ENCODE results near the gene STEAP1B. TPM values are rescaled to one million over a fixed set of nuclear protein-coding genes. Genes with fewer than 3 reads are reported as not detected.

Gene STEAP1B
- polyA plus RNA-seq, 1 experiment = 1.4 TPM

DNA sequence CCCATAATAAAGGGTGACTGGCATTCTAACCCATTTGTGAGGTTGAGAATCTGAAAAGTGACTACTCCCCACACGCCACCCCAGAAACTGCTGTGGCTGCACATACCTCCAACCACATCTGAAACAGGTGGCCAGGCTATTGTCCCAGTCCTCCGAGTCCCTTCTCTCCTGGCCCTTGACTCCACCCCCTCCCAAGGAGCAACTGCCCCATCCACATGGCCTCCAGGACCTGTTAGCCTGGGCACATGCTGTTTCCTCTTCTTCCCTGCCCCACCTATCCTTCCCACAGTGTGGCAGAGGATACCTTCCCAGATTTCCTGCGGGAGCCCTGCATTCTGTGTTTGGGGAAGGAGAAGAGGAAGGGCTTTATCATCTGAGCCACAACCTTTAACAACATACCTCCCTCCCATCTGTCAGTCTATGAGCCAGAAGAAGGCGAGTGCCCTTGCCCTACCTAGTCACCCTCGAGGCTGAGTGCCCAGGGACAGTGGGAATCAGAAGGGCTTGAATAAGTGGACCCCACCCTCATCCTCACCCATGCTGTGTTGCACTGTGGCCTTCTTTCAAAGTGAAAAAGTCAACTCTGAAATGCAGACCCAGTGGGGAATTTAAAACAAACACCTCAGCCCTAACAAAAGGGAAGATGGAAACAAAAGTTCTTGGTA is 11.9 kb downstream of the STEAP1B start:
- ChIA-PET CTCF (interaction anchor here (9.5 kb wide), 1 partner anchor 378 kb away, joined by 89 read pairs; no protein-coding TSS in a partner anchor), POLR2A (no interaction called here)
- Histone ChIP-seq H3K36me3 (ENCODE audit: control insufficient read depth, insufficient read depth, low read length) (no peaks in the 10 kb centered on the region), H3K27me3 (ENCODE audit: control insufficient read depth, insufficient read depth, low read length) (no peaks in the 10 kb centered on the region), H3K4me3 (ENCODE audit: low read depth, low read length) (no peak overlapping the region)
- no peak for DNase-seq (ENCODE audit: low read depth)
- TF ChIP-seq, protein P1, sequence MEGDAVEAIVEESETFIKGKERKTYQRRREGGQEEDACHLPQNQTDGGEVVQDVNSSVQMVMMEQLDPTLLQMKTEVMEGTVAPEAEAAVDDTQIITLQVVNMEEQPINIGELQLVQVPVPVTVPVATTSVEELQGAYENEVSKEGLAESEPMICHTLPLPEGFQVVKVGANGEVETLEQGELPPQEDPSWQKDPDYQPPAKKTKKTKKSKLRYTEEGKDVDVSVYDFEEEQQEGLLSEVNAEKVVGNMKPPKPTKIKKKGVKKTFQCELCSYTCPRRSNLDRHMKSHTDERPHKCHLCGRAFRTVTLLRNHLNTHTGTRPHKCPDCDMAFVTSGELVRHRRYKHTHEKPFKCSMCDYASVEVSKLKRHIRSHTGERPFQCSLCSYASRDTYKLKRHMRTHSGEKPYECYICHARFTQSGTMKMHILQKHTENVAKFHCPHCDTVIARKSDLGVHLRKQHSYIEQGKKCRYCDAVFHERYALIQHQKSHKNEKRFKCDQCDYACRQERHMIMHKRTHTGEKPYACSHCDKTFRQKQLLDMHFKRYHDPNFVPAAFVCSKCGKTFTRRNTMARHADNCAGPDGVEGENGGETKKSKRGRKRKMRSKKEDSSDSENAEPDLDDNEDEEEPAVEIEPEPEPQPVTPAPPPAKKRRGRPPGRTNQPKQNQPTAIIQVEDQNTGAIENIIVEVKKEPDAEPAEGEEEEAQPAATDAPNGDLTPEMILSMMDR (IDR thresholded peaks at IDR 0.05; ENCODE audit: insufficient read depth, low read depth, low read length) = no peak

DNA sequence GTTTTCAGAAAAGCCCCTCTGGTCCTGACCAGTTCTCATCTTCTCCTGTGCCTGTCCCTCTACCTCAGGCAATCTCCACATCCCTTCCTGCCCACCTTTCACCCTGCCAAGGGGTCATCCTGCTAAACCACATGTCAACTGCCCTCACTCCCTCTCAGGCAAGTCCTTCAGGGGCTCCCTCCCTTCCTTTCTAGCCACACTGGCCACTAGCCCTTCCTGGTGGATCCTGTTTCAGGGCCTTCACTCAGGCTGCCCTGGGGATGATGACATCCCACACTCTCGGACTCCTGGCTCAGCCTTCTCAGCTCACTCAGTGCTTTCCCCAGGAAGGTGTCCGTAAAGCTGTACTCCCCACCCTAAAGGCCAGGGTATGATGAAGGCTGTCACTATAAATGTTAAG is 13.4 kb downstream of the STEAP1B start:
- H3K36me3 ChIP-seq (ENCODE audit: control insufficient read depth, insufficient read depth, low read length) = no peaks in the 10 kb centered on the region
- DNase-seq (ENCODE audit: low read depth) = no peak
- H3K4me3 ChIP-seq (ENCODE audit: low read depth, low read length) = no peak overlapping the region
- ChIA-PET CTCF (interaction anchor here (0.6 to 9.5 kb wide), 4 partner anchors 13 to 376 kb away, joined by 3 to 89 read pairs (median 4); partner anchors contain the start of gene STEAP1B), POLR2A (no interaction called here)
- no peaks in the 10 kb centered on the region for H3K27me3 ChIP-seq (ENCODE audit: control insufficient read depth, insufficient read depth, low read length)
- TF ChIP-seq, protein P1 (IDR thresholded peaks at IDR 0.05; ENCODE audit: insufficient read depth, low read depth, low read length) = no peak

DNA sequence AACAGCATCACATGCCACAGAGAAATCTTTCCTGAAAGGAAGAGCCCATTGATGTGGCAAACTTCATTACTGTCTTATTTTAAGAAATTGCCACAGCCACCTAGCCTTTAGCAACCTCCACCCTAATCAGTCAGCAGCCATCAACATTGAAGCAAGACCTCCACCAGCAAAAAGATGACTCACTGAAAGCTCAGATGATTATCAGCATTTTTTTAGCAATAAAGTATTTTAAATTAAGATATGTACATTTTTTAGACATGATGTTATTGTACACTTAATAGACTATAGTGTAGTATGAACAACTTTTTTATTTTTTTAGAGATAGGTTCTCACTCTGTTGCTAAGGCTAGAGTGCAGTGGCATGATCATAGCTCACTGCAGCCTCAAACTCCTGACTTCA is 14.8 kb downstream of the STEAP1B start:
- DNase-seq (ENCODE audit: low read depth) = no peak
- ChIA-PET POLR2A (no interaction called here), CTCF (interaction anchor here (0.7 to 9.5 kb wide), 6 partner anchors 10 to 382 kb away, joined by 3 to 89 read pairs (median 4); partner anchors contain the start of gene STEAP1B)

GRCh38 chr7:22482503-22482902 is 17.5 kb downstream of the STEAP1B start:
- POLR2A ChIA-PET = no interaction called here
- CTCF ChIA-PET = interaction anchor here (1.3 to 9.5 kb wide), 3 partner anchors 372 to 390 kb away, joined by 3 to 89 read pairs (median 7); no protein-coding TSS in a partner anchor
- H3K4me3 ChIP-seq (ENCODE audit: low read depth, low read length) = no peak overlapping the region

More for the DNA sequence above, 14.8 kb downstream of the STEAP1B start:
- Histone ChIP-seq H3K27me3 (ENCODE audit: control insufficient read depth, insufficient read depth, low read length) (no peaks in the 10 kb centered on the region), H3K4me3 (ENCODE audit: low read depth, low read length) (no peak overlapping the region), H3K36me3 (ENCODE audit: control insufficient read depth, insufficient read depth, low read length) (no peaks in the 10 kb centered on the region)
- TF ChIP-seq, protein P1 (IDR thresholded peaks at IDR 0.05; ENCODE audit: insufficient read depth, low read depth, low read length) = no peak

DNA sequence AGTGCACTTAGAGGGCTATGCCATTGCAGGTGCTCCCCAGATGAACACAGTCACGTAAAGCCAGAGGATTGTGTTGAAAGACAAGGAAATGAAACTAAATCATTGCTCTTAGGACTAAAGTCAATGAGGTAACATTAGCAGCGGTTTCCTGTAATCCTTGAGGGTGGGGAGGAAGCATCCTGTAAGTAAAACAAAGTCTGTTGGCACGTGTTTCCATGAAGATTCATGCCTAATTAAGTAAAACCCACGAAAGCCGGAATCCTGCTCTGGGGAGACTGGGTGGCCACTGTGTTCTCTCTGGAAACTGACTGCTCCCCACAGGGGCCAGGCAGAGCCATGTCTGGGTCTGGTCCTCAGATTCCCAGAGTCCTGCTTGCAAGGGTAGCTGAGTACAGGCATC is 18.3 kb downstream of the STEAP1B start:
- CTCF ChIA-PET = interaction anchor here (1.9 to 9.5 kb wide), 2 partner anchors 371 to 389 kb away, joined by 7 to 89 read pairs; no protein-coding TSS in a partner anchor
- Histone ChIP-seq H3K27me3 (ENCODE audit: control insufficient read depth, insufficient read depth, low read length) (no peaks in the 10 kb centered on the region), H3K36me3 (ENCODE audit: control insufficient read depth, insufficient read depth, low read length) (no peaks in the 10 kb centered on the region), H3K4me3 (ENCODE audit: low read depth, low read length) (no peak overlapping the region)
- POLR2A ChIA-PET = no interaction called here
- TF ChIP-seq, protein P1 (IDR thresholded peaks at IDR 0.05; ENCODE audit: insufficient read depth, low read depth, low read length) = no peak
- DNase-seq (ENCODE audit: low read depth) = no peak

More at GRCh38 chr7:22482503-22482902, 17.5 kb downstream of the STEAP1B start:
- no peaks in the 10 kb centered on the region for H3K36me3 ChIP-seq (ENCODE audit: control insufficient read depth, insufficient read depth, low read length)
- TF ChIP-seq, protein P1 (IDR thresholded peaks at IDR 0.05; ENCODE audit: insufficient read depth, low read depth, low read length) = no peak
- no peak for DNase-seq (ENCODE audit: low read depth)
- no peaks in the 10 kb centered on the region for H3K27me3 ChIP-seq (ENCODE audit: control insufficient read depth, insufficient read depth, low read length)

Measured in BJ (cell line).